ENCODE measurements around the gene ACADS. TPM values are rescaled to one million over a fixed set of nuclear protein-coding genes. Genes with fewer than 3 reads are reported as not detected.

ACADS gene
- total RNA-seq, 6 experiments from 2014 or later: 94.1 to 172 (median 156) TPM

- WGBS (ENCODE audit: insufficient coverage, low coverage, low lambda C conversion rate, missing lambda C conversion rate): 24% methylated on average over 11 of the region's 11 CpGs
Observed at GRCh38 chr12:120719496-120720233, 6.0 kb upstream of the ACADS start.

GRCh38 chr12:120720234-120720986 is 5.2 kb upstream of the ACADS start:
- ATAC-seq (peak; percentile 4 to 55 (median 50)), DNase-seq (peak in 1 of 3 donors; percentile 55)
- H3K4me1 ChIP-seq: peaks cover 0 to 63% (median 12%) of the 10 kb centered on the region in 4 donors
- no peaks in the 10 kb centered on the region for H3K9me3 ChIP-seq
- H3K36me3 ChIP-seq: peaks cover 0 to 29% (median 6%) of the 10 kb centered on the region in 4 donors
- no peaks in the 10 kb centered on the region for H3K27me3 ChIP-seq
- H3K4me3 ChIP-seq: no peak overlapping the region
- peak overlapping the region in 2 of 3 donors; percentile 8 to 76 for H3K27ac ChIP-seq
- no peak for TF ChIP-seq POLR2A (IDR thresholded peaks at IDR 0.05)
- TF ChIP-seq, protein P1, sequence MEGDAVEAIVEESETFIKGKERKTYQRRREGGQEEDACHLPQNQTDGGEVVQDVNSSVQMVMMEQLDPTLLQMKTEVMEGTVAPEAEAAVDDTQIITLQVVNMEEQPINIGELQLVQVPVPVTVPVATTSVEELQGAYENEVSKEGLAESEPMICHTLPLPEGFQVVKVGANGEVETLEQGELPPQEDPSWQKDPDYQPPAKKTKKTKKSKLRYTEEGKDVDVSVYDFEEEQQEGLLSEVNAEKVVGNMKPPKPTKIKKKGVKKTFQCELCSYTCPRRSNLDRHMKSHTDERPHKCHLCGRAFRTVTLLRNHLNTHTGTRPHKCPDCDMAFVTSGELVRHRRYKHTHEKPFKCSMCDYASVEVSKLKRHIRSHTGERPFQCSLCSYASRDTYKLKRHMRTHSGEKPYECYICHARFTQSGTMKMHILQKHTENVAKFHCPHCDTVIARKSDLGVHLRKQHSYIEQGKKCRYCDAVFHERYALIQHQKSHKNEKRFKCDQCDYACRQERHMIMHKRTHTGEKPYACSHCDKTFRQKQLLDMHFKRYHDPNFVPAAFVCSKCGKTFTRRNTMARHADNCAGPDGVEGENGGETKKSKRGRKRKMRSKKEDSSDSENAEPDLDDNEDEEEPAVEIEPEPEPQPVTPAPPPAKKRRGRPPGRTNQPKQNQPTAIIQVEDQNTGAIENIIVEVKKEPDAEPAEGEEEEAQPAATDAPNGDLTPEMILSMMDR (IDR thresholded peaks at IDR 0.05): no peak
- intact Hi-C loops (cut with DNase I): no loop called here
- WGBS (ENCODE audit: insufficient coverage, low coverage, low lambda C conversion rate, missing lambda C conversion rate): 18% methylated on average over 4 of the region's 7 CpGs

More at GRCh38 chr12:120719496-120720233, 6.0 kb upstream of the ACADS start:
- H3K27me3 ChIP-seq: no peaks in the 10 kb centered on the region
- peak; percentile 81 to 88 (median 88) for DNase-seq
- ATAC-seq: peak; percentile 80 to 86 (median 84)
- TF ChIP-seq POLR2A (IDR thresholded peaks at IDR 0.05): no peak
- TF ChIP-seq, protein P1 (IDR thresholded peaks at IDR 0.05): no peak
- H3K9me3 ChIP-seq: no peaks in the 10 kb centered on the region
- peaks cover 0 to 57% (median 12%) of the 10 kb centered on the region in 4 donors for H3K4me1 ChIP-seq
- intact Hi-C loops (cut with DNase I): loop anchor here (5.0 to 10.0 kb wide), 2 partner anchors 67 to 75 kb away; partner anchors contain the start of gene CABP1 (in 1 of the 2)
- peak overlapping the region; percentile 8 to 76 (median 17) for H3K27ac ChIP-seq
- no peak overlapping the region for H3K4me3 ChIP-seq
- peaks cover 0 to 37% (median 9%) of the 10 kb centered on the region in 4 donors for H3K36me3 ChIP-seq

DNA sequence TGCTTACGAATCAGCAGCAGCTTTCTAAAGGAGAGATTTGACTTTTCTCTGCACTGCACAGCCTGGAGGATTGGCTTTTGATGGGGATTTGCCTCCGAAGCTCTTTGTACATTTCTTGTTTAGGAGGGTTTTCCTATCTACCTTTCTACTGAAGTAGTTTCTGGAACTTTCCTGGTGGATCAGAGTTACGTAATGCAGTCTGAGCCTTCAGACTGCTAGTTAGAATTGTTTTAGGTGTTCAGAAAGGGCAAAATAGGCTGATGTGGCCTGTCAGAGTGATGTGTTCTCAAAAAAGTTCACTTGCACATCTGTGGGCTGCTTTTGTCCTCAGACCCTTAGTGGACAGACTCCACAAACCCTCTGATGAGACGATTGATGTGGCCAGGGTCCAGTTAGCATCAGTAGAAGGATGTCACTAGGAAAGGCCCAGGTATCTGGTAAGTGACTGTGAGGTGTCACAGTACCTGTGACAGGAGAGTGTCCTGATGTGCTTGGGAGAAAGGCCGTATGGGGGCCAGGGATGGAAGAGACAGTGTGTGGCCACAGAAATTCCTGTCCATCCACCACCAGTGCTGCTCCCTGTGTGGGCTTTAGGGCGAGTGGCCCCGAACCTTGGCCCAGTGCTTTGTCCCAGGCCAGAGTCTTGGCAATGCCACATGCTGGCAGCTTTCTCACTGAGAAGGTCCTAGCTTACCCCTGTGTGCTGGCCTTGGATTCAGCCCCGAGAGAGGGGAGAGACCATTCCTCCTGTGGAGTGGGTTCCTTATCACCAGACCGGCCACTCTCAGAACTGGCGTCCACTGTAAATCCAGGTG is 4.4 kb upstream of the ACADS start:
- ATAC-seq (no peak), DNase-seq (no peak)
- peaks cover 0 to 63% (median 12%) of the 10 kb centered on the region in 4 donors for H3K4me1 ChIP-seq
- no peak for TF ChIP-seq POLR2A (IDR thresholded peaks at IDR 0.05)
- TF ChIP-seq, protein P1 (IDR thresholded peaks at IDR 0.05): no peak
- peaks cover 0 to 21% (median 5%) of the 10 kb centered on the region in 4 donors for H3K36me3 ChIP-seq
- H3K27me3 ChIP-seq: no peaks in the 10 kb centered on the region
- H3K4me3 ChIP-seq: no peak overlapping the region
- peak overlapping the region in 2 of 3 donors; percentile 8 to 76 for H3K27ac ChIP-seq
- 77% methylated on average over 3 of the region's 10 CpGs for WGBS (ENCODE audit: insufficient coverage, low coverage, low lambda C conversion rate, missing lambda C conversion rate)
- intact Hi-C loops (cut with DNase I): no loop called here
- H3K9me3 ChIP-seq: no peaks in the 10 kb centered on the region

DNA sequence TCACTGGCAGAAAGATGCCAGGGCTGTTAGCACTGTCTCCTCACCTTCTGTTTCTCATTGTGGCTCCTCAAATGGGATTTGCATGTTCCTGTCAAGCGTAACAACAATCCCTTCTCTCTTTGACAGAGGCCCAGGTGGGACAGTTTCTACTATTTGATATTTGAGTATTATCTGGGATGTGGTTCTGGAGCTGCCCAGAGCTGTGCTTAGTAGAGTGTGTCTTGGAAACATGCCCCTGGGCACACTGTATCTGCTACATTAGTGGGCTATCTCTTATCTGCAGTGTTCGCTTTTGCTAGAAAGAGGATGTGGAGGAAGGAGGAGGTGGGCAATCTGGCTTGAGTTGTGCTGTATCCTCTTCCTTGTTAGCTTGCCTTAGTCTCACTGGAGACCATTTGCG is 3.8 kb upstream of the ACADS start:
- H3K4me1 ChIP-seq: peaks cover 0 to 68% (median 13%) of the 10 kb centered on the region in 4 donors

More for the DNA sequence above, 3.8 kb upstream of the ACADS start:
- DNase-seq (no peak), ATAC-seq (no peak)
- Histone ChIP-seq H3K4me3 (no peak overlapping the region), H3K27me3 (no peaks in the 10 kb centered on the region), H3K9me3 (no peaks in the 10 kb centered on the region), H3K36me3 (peaks cover 0 to 15% (median 2%) of the 10 kb centered on the region in 4 donors), H3K27ac (peak overlapping the region in 1 of 3 donors; percentile 76)
- WGBS (ENCODE audit: insufficient coverage, low coverage, low lambda C conversion rate, missing lambda C conversion rate): 72% methylated on average over 2 of the region's 3 CpGs
- no peak for TF ChIP-seq POLR2A (IDR thresholded peaks at IDR 0.05)
- TF ChIP-seq, protein P1 (IDR thresholded peaks at IDR 0.05): no peak
- intact Hi-C loops (cut with DNase I): no loop called here
